ENCODE results near the gene ALDH3B1.

ALDH3B1 gene

GRCh38 chr11:68032997-68033707, 23.0 kb downstream of the ALDH3B1 start:
- DNase-seq, result no peak

GRCh38 chr11:68033708-68034045, 23.6 kb downstream of the ALDH3B1 start:
- DNase-seq, result no peak

- DNase-seq, result no peak
Measured at GRCh38 chr11:68035266-68035876, 25.2 kb downstream of the ALDH3B1 start.

- DNase-seq, result no peak
Measured at GRCh38 chr11:68036141-68036716, 26.1 kb downstream of the ALDH3B1 start.

- DNase-seq, result no peak
Measured at GRCh38 chr11:68036717-68037239, 26.7 kb downstream of the ALDH3B1 start.

GRCh38 chr11:68037411-68038225, 27.5 kb downstream of the ALDH3B1 start:
- no peak for DNase-seq

GRCh38 chr11:68038226-68038717, 28.1 kb downstream of the ALDH3B1 start:
- DNase-seq, result no peak

GRCh38 chr11:68038718-68039525, 28.8 kb downstream of the ALDH3B1 start, which contains the start of gene TCIRG1:
Gene TCIRG1, plus strand, starts transcription at chr11:68039025. Its CDS starts 2,247 bp downstream, at chr11:68041272.
- peak; percentile 52 to 67 for DNase-seq

GRCh38 chr11:68039526-68040086, 29.5 kb downstream of the ALDH3B1 start:
- no peak for DNase-seq

GRCh38 chr11:68040101-68040956, 30.2 kb downstream of the ALDH3B1 start:
- peak; percentile 40 to 44 for DNase-seq

- no peak for DNase-seq
Measured at GRCh38 chr11:68040957-68041591, 30.9 kb downstream of the ALDH3B1 start.

GRCh38 chr11:68041617-68042218, 31.6 kb downstream of the ALDH3B1 start:
- no peak for DNase-seq

- DNase-seq, result no peak
Measured at GRCh38 chr11:68042219-68043028, 32.3 kb downstream of the ALDH3B1 start.

GRCh38 chr11:68043029-68043348, 32.9 kb downstream of the ALDH3B1 start:
- no peak for DNase-seq

- DNase-seq, result no peak
Measured at GRCh38 chr11:68043349-68044144, 33.4 kb downstream of the ALDH3B1 start.

GRCh38 chr11:68044145-68044813, 34.2 kb downstream of the ALDH3B1 start:
- DNase-seq, result no peak

- no peak for DNase-seq
Measured at GRCh38 chr11:68044898-68045351, 34.8 kb downstream of the ALDH3B1 start.
